Testis (tissue), 2 donors: ENCODE measurements around the gene PNPLA2.

ENCODE experiments used
- POLR2A ChIP-seq: fragments of 450-650 bp; IDR thresholded peaks from one replicate; pipeline ENCODE4 v1.6.1; 2017; ENCODE audit warnings: antibody characterized with exemption, mild to moderate bottlenecking, moderate library complexity
- TF ChIP-seq, protein P1 (sequence below), 3 experiments: fragments of 450-650 bp in 2 of 3; fragments of 200-600 bp in 1 of 3; sonication (generic) in 1 of 3; IDR thresholded peaks; one replicate each; pipeline ENCODE4 v1.5.1; 2016 to 2019; ENCODE audit warnings: antibody characterized with exemption in 3 of 3, mild to moderate bottlenecking in 2 of 3, moderate library complexity in 1 of 3

- TF ChIP-seq, protein P1, sequence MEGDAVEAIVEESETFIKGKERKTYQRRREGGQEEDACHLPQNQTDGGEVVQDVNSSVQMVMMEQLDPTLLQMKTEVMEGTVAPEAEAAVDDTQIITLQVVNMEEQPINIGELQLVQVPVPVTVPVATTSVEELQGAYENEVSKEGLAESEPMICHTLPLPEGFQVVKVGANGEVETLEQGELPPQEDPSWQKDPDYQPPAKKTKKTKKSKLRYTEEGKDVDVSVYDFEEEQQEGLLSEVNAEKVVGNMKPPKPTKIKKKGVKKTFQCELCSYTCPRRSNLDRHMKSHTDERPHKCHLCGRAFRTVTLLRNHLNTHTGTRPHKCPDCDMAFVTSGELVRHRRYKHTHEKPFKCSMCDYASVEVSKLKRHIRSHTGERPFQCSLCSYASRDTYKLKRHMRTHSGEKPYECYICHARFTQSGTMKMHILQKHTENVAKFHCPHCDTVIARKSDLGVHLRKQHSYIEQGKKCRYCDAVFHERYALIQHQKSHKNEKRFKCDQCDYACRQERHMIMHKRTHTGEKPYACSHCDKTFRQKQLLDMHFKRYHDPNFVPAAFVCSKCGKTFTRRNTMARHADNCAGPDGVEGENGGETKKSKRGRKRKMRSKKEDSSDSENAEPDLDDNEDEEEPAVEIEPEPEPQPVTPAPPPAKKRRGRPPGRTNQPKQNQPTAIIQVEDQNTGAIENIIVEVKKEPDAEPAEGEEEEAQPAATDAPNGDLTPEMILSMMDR (IDR thresholded peaks at IDR 0.05) = no peak
- no peak for TF ChIP-seq POLR2A
These were observed 25.3 kb downstream of the PNPLA2 start for GRCh38 chr11:843818-844692.
